Esophagus (tissue), 2 donors: ENCODE results near the gene RBKS. TPM values are rescaled to one million over a fixed set of nuclear protein-coding genes. Genes with fewer than 3 reads are reported as not detected.

ENCODE experiments used
- H3K27ac ChIP-seq, 2 donors: one replicate each; pipeline ENCODE4 v1.5.1; 2013; ENCODE audit warnings: low read depth in 2 of 2, mild to moderate bottlenecking in 2 of 2, inconsistent platforms in 1 of 2, low read length in 1 of 2, moderate library complexity in 1 of 2
- H3K27me3 ChIP-seq, 2 donors: one replicate each; pipeline ENCODE4 v1.6.1; 2013; ENCODE audit warnings: low read length in 2 of 2, control low read depth in 1 of 2, mild to moderate bottlenecking in 1 of 2; ENCODE audit not compliant: insufficient read depth in 2 of 2, control insufficient read depth in 1 of 2
- H3K36me3 ChIP-seq, 2 donors: one replicate each; pipeline ENCODE4 v1.6.1; 2013; ENCODE audit warnings: low read length in 1 of 2; ENCODE audit not compliant: control insufficient read depth in 2 of 2, insufficient read depth in 2 of 2
- H3K4me1 ChIP-seq, 2 donors: one replicate each; pipeline ENCODE4 v1.6.1; 2013; ENCODE audit warnings: low read length in 1 of 2; ENCODE audit not compliant: control insufficient read depth in 2 of 2, insufficient read depth in 2 of 2
- H3K4me3 ChIP-seq, 2 donors: one replicate each; pipeline ENCODE4 v1.5.1; 2013; ENCODE audit warnings: low read length in 2 of 2, mild to moderate bottlenecking in 2 of 2, low read depth in 1 of 2, moderate library complexity in 1 of 2
- H3K9me3 ChIP-seq, 2 donors: one replicate each; pipeline ENCODE4 v1.6.1; 2013; ENCODE audit warnings: mild to moderate bottlenecking in 2 of 2, low read depth in 1 of 2, low read length in 1 of 2, moderate library complexity in 1 of 2; ENCODE audit not compliant: control insufficient read depth in 2 of 2, insufficient read depth in 1 of 2
- WGBS, 2 donors: extraction: QIAGEN DNeasy Blood & Tissue Kit; methylation state at CpG; one replicate each; pipeline ENCODE4 v1.1.7; 2013; 5-methylcytosine and 5-hydroxymethylcytosine counted together
- polyA plus RNA-seq, 2 donors: library from polyadenylated mRNA; stranded (reverse); fragments of 200-250 nt; gene quantifications; one replicate each; pipeline ENCODE4 v1.2.3, GENCODE V29; 2013
- donor health status: healthy with polysubstance abuse.
- donor health status: Bipolar disorder and iron deficiency.

The RBKS gene
- polyA plus RNA-seq, 2 donors, result 2.6 to 2.8 TPM

DNA sequence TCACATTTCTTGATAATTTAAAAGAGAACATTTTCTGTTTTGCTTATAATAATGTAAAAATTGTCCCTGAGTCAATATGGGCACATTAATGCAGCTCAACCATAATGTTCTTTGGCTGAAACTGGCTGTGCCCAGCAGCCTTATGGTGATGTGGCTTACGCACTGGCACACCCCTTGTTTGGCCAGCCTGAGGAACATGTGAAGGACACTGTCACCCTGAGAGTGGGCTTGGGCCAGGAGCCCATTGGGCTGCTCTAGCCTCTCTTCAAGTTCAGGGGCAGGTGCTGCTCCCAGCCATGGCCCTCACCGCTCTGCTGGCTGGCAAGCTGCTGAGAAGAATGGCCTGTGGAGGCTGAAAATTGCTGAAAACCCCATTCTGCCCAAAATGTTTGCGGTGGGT lies 81.2 kb downstream of the RBKS start:
- Histone ChIP-seq H3K27ac (no peak overlapping the region), H3K9me3 (no peaks in the 10 kb centered on the region), H3K4me3 (no peak overlapping the region), H3K4me1 (peaks cover 0 to 3% of the 10 kb centered on the region in 2 donors), H3K36me3 (no peaks in the 10 kb centered on the region), H3K27me3 (no peaks in the 10 kb centered on the region)
- 95 to 97% methylated on average over 3 of the region's 3 CpGs for WGBS, 2 donors

- WGBS, 2 donors, result 89 to 96% methylated on average over 2 of the region's 2 CpGs
- Histone ChIP-seq H3K27me3 (no peaks in the 10 kb centered on the region), H3K36me3 (no peaks in the 10 kb centered on the region), H3K4me1 (peaks cover 0 to 3% of the 10 kb centered on the region in 2 donors), H3K27ac (no peak overlapping the region), H3K9me3 (no peaks in the 10 kb centered on the region), H3K4me3 (no peak overlapping the region)
These were observed 81.8 kb downstream of the RBKS start for GRCh38 chr2:27808418-27808817.

- 81 to 82% methylated on average over 4 of the region's 4 CpGs for WGBS, 2 donors
- Histone ChIP-seq H3K9me3 (no peaks in the 10 kb centered on the region), H3K4me1 (peaks cover 0 to 3% of the 10 kb centered on the region in 2 donors), H3K27ac (no peak overlapping the region), H3K36me3 (no peaks in the 10 kb centered on the region), H3K27me3 (no peaks in the 10 kb centered on the region), H3K4me3 (no peak overlapping the region)
These were observed 82.7 kb downstream of the RBKS start for GRCh38 chr2:27807476-27807875.

GRCh38 chr2:27806311-27807059 lies 83.7 kb downstream of the RBKS start:
- Histone ChIP-seq H3K4me3 (no peak overlapping the region), H3K4me1 (peaks cover 0 to 3% of the 10 kb centered on the region in 2 donors), H3K36me3 (no peaks in the 10 kb centered on the region), H3K9me3 (no peaks in the 10 kb centered on the region), H3K27ac (no peak overlapping the region), H3K27me3 (no peaks in the 10 kb centered on the region)
- WGBS, 2 donors, result 57 to 70% methylated on average over 5 of the region's 5 CpGs

DNA sequence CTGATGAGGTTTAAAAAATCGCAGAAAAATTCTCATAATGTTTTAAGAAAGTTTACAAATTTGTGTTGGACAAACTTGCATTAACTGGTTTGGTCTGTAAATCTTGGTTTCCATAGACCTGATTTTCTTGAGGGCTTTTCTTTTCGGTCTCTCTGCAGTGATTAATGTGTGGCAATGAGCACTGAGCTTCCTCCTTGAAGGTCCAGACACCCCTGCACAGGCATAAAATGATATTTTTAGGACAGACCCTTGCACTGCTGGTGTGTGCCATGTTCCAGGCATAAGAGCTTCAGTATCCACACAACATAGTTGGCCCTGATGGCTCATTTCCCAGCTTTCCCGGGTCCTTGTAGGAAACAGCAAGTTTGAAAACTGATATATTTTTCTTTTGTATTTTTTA lies 85.0 kb downstream of the RBKS start:
- WGBS, 2 donors, result 86 to 90% methylated on average over 3 of the region's 3 CpGs
- no peaks in the 10 kb centered on the region for H3K9me3 ChIP-seq
- H3K4me1 ChIP-seq, result peaks cover 3 to 4% of the 10 kb centered on the region in 2 donors
- no peaks in the 10 kb centered on the region for H3K36me3 ChIP-seq
- H3K27me3 ChIP-seq, result no peaks in the 10 kb centered on the region
- no peak overlapping the region for H3K4me3 ChIP-seq
- no peak overlapping the region for H3K27ac ChIP-seq

DNA sequence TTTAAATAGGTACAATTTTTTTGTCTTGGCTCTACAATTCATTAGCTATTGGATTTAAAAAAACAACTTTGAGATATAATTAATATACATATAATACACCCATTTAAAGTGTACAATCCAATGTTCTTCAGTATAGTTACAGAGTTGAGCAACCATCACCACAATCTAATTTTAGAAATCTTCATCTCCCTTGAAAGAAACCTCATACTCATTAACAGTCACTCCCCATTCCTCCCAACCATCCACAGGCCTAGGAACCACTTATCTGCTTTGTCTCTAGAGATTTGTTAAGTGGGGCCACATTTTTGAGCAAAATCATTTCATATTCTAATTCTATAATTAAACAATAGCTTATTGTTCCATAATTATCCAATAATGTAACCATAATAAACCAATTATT lies 86.0 kb downstream of the RBKS start:
- Histone ChIP-seq H3K27ac (no peak overlapping the region), H3K4me1 (peaks cover 3 to 4% of the 10 kb centered on the region in 2 donors), H3K4me3 (no peak overlapping the region), H3K36me3 (no peaks in the 10 kb centered on the region), H3K9me3 (no peaks in the 10 kb centered on the region), H3K27me3 (no peaks in the 10 kb centered on the region)

DNA sequence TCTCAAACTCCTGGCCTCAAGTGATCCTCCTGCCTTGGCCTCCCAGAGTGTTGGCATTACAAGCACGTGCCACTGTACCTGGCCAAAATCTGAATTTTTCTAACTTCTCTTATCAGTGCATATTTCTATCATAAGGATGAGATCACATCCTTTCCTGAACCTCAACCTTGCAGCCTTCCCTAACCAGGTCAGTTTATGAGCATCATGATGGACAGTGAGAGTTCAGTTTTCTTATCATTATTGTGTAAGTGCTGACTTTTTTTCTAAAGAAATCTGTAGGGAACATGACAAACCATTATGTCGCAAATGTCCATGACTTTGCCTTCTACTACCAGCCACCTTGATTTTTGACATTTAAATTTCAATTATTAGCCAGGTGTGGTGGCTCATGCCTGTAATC lies 87.1 kb downstream of the RBKS start:
- Histone ChIP-seq H3K36me3 (no peaks in the 10 kb centered on the region), H3K4me1 (peaks cover 0 to 7% of the 10 kb centered on the region in 2 donors), H3K9me3 (no peaks in the 10 kb centered on the region), H3K27me3 (no peaks in the 10 kb centered on the region), H3K4me3 (no peak overlapping the region), H3K27ac (no peak overlapping the region)
- WGBS, 2 donors, result 95 to 96% methylated on average over 2 of the region's 2 CpGs

DNA sequence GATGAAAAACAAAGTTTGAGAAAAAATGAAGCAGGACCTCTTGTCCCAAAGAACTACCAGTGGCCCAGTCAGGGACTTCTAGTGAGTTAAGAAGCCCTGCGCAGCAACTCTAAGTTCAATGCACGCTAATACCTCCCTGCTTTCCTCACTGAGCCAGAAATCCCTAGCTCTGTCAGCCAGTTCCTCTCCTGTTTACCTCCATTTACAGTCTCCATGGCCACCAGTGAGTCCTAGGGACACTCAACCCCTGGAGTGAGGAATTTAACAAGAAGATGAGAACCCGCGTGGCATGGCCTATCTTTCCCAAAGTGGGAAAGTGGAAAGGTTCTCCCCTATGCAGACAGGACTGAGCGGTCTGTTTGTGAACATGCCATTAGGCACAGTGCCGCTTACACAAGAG lies 87.6 kb downstream of the RBKS start:
- Histone ChIP-seq H3K36me3 (no peaks in the 10 kb centered on the region), H3K4me1 (peaks cover 0 to 7% of the 10 kb centered on the region in 2 donors), H3K27ac (no peak overlapping the region), H3K9me3 (no peaks in the 10 kb centered on the region), H3K27me3 (no peaks in the 10 kb centered on the region), H3K4me3 (no peak overlapping the region)
- WGBS, 2 donors, result 88 to 94% methylated on average over 6 of the region's 6 CpGs

- no peaks in the 10 kb centered on the region for H3K36me3 ChIP-seq
- H3K27ac ChIP-seq, result no peak overlapping the region
- 88 to 89% methylated on average over 6 of the region's 6 CpGs for WGBS, 2 donors
- H3K4me3 ChIP-seq, result no peak overlapping the region
- no peaks in the 10 kb centered on the region for H3K27me3 ChIP-seq
- no peaks in the 10 kb centered on the region for H3K9me3 ChIP-seq
- peaks cover 4 to 7% of the 10 kb centered on the region in 2 donors for H3K4me1 ChIP-seq
These were observed 89.3 kb downstream of the RBKS start for GRCh38 chr2:27800856-27801255.

DNA sequence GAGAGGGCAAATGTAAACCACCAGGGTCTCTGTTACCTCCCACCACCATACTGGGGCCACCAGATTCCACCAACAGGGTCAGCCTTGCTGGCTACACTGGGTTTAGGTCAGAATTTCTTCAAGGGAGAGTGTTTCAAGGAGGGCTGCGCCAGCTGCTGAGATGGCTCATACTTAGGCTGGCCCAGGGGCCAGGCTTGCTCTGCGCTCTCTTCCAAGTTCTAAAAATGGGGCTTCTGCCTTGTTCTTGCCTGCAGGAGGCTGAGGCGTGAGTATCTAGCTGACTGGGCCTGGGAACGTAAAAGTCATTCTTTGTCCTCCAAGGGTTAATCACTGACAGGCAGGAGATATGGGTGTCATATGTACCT lies 90.6 kb downstream of the RBKS start:
- 88 to 94% methylated on average over 4 of the region's 4 CpGs for WGBS, 2 donors
- H3K36me3 ChIP-seq, result no peaks in the 10 kb centered on the region
- H3K4me1 ChIP-seq, result peaks cover 4 to 7% of the 10 kb centered on the region in 2 donors
- no peaks in the 10 kb centered on the region for H3K27me3 ChIP-seq
- peak overlapping the region; percentile 38 for H3K27ac ChIP-seq
- no peaks in the 10 kb centered on the region for H3K9me3 ChIP-seq
- H3K4me3 ChIP-seq, result no peak overlapping the region
